ENCODE measurements around the gene EEIG1.
A peak's percentile ranks its signal among the peaks of the same experiment; 100 is the strongest.

The EEIG1 gene

GRCh38 chr9:127959841-127960409 lies 20.9 kb downstream of the EEIG1 start:
- H3K27me3 ChIP-seq (ENCODE audit: insufficient read depth, low read depth): no peaks in the 10 kb centered on the region
- H3K4me2 ChIP-seq: no peak overlapping the region
- H3K79me2 ChIP-seq (ENCODE audit: insufficient read depth, low read depth): peaks cover 8% of the 10 kb centered on the region; the same call in 1 of the 2 replicates
- no peak overlapping the region for H3K4me3 ChIP-seq (IDR thresholded peaks at IDR 0.05; ENCODE audit: insufficient read depth, low read depth, low read length)
- H3K36me3 ChIP-seq (ENCODE audit: insufficient read depth): no peaks in the 10 kb centered on the region
- no peak overlapping the region for H3K9ac ChIP-seq
- TF ChIP-seq CTCF (conservative IDR thresholded peaks at IDR 0.05; ENCODE audit: low read depth, low read length): no peak
- H2AFZ ChIP-seq (ENCODE audit: low read depth): no peak overlapping the region
- H3K27ac ChIP-seq: no peak overlapping the region
- peaks cover 31% of the 10 kb centered on the region for H3K4me1 ChIP-seq (ENCODE audit: low read depth, poor library complexity, severe bottlenecking)
- no peaks in the 10 kb centered on the region for H4K20me1 ChIP-seq (ENCODE audit: insufficient read depth)

- Histone ChIP-seq H3K9ac (no peak overlapping the region), H3K36me3 (ENCODE audit: insufficient read depth) (no peaks in the 10 kb centered on the region), H3K4me3 (IDR thresholded peaks at IDR 0.05; ENCODE audit: insufficient read depth, low read depth, low read length) (no peak overlapping the region), H3K27me3 (ENCODE audit: insufficient read depth, low read depth) (no peaks in the 10 kb centered on the region), H4K20me1 (ENCODE audit: insufficient read depth) (no peaks in the 10 kb centered on the region), H3K4me1 (ENCODE audit: low read depth, poor library complexity, severe bottlenecking) (peaks cover 36% of the 10 kb centered on the region), H3K79me2 (ENCODE audit: insufficient read depth, low read depth) (peaks cover 8% of the 10 kb centered on the region; the same call in 1 of the 2 replicates), H3K4me2 (no peak overlapping the region), H2AFZ (ENCODE audit: low read depth) (no peak overlapping the region), H3K27ac (no peak overlapping the region)
- no peak for TF ChIP-seq CTCF (conservative IDR thresholded peaks at IDR 0.05; ENCODE audit: low read depth, low read length)
Measured at GRCh38 chr9:127959398-127959797, 21.4 kb downstream of the EEIG1 start.

- Histone ChIP-seq H3K4me1 (ENCODE audit: low read depth, poor library complexity, severe bottlenecking) (peaks cover 43% of the 10 kb centered on the region), H3K36me3 (ENCODE audit: insufficient read depth) (no peaks in the 10 kb centered on the region), H3K27me3 (ENCODE audit: insufficient read depth, low read depth) (no peaks in the 10 kb centered on the region), H3K79me2 (ENCODE audit: insufficient read depth, low read depth) (peaks cover 8% of the 10 kb centered on the region; the same call in 1 of the 2 replicates), H3K4me2 (no peak overlapping the region), H3K27ac (no peak overlapping the region), H2AFZ (ENCODE audit: low read depth) (no peak overlapping the region), H3K4me3 (IDR thresholded peaks at IDR 0.05; ENCODE audit: insufficient read depth, low read depth, low read length) (no peak overlapping the region), H4K20me1 (ENCODE audit: insufficient read depth) (no peaks in the 10 kb centered on the region), H3K9ac (no peak overlapping the region)
- TF ChIP-seq CTCF (conservative IDR thresholded peaks at IDR 0.05; ENCODE audit: low read depth, low read length): no peak
Measured at GRCh38 chr9:127958728-127959127, 22.1 kb downstream of the EEIG1 start.

- peak; percentile 80 for TF ChIP-seq CTCF (conservative IDR thresholded peaks at IDR 0.05; ENCODE audit: low read depth, low read length)
- Histone ChIP-seq H3K27ac (peak overlapping the region; percentile 47; the same call in 1 of the 2 replicates), H3K27me3 (ENCODE audit: insufficient read depth, low read depth) (no peaks in the 10 kb centered on the region), H3K4me2 (peak overlapping the region; percentile 66), H3K4me3 (IDR thresholded peaks at IDR 0.05; ENCODE audit: insufficient read depth, low read depth, low read length) (no peak overlapping the region), H2AFZ (ENCODE audit: low read depth) (no peak overlapping the region), H4K20me1 (ENCODE audit: insufficient read depth) (no peaks in the 10 kb centered on the region), H3K4me1 (ENCODE audit: low read depth, poor library complexity, severe bottlenecking) (peaks cover 39% of the 10 kb centered on the region), H3K36me3 (ENCODE audit: insufficient read depth) (no peaks in the 10 kb centered on the region), H3K79me2 (ENCODE audit: insufficient read depth, low read depth) (no peaks in the 10 kb centered on the region; the same call in 1 of the 2 replicates), H3K9ac (no peak overlapping the region)
Measured at GRCh38 chr9:127955294-127956015, 25.3 kb downstream of the EEIG1 start.
